M059J (cell line): Measurements from ENCODE around the gene ADK. TPM values are rescaled to one million over a fixed set of nuclear protein-coding genes. Genes with fewer than 3 reads are reported as not detected.
A peak's percentile ranks its signal among the peaks of the same experiment; 100 is the strongest.

Source experiments
- DNase-seq: peaks from one replicate; pipeline ENCODE4 v3.0.0-alpha.2; 2012; ENCODE audit warnings: low read depth
- total RNA-seq: library from RNA; depleted of rRNA; stranded (reverse); fragments of >200 nt; shearing (Covaris generic); gene quantifications from 2 replicates; pipeline ENCODE4 v1.2.3, GENCODE V29; 2014; rRNA removed

ADK gene
- total RNA-seq, 1 experiment from 2014 or later: 72.7 TPM

GRCh38 chr10:74738052-74738451, 587.0 kb downstream of the ADK start:
- DNase-seq: no peak

GRCh38 chr10:74738542-74738941, 587.5 kb downstream of the ADK start:
- DNase-seq: no peak

GRCh38 chr10:74738985-74739567, 588.1 kb downstream of the ADK start:
- peak; percentile 26 for DNase-seq

GRCh38 chr10:74743401-74743800, 592.4 kb downstream of the ADK start:
- no peak for DNase-seq

- DNase-seq: no peak
Measured at GRCh38 chr10:74745449-74745848, 594.4 kb downstream of the ADK start.

GRCh38 chr10:74746813-74747212, 595.8 kb downstream of the ADK start:
- no peak for DNase-seq

GRCh38 chr10:74748468-74749031, 597.5 kb downstream of the ADK start:
- DNase-seq: no peak

- DNase-seq: no peak
Measured at GRCh38 chr10:74750848-74751274, 599.8 kb downstream of the ADK start.

- no peak for DNase-seq
Measured at GRCh38 chr10:74752371-74753040, 601.5 kb downstream of the ADK start.

- peak; percentile 11 for DNase-seq
Measured at GRCh38 chr10:74753442-74754211, 602.6 kb downstream of the ADK start.

GRCh38 chr10:74754381-74754821, 603.4 kb downstream of the ADK start:
- no peak for DNase-seq

GRCh38 chr10:74755273-74755672, 604.3 kb downstream of the ADK start:
- no peak for DNase-seq

Other genes starting within 250 kb of the ADK start
- 264 and 272 TPM in 2 replicates for gene PLAU, start 240.1 kb upstream of the ADK start, total RNA-seq
- gene VCL, start 153.1 kb upstream of the ADK start, total RNA-seq: 89.3 and 159 TPM in 2 replicates
- 26.4 and 38.6 TPM in 2 replicates for gene AP3M1, start 393 bp upstream of the ADK start, total RNA-seq